Prostate gland (tissue), 2 donors: ENCODE results near the gene CHST3. TPM values are rescaled to one million over a fixed set of nuclear protein-coding genes. Genes with fewer than 3 reads are reported as not detected.

Experiments used
- DNase-seq: peaks from one replicate; pipeline ENCODE4 v3.0.0-alpha.2; 2019; ENCODE audit warnings: low spot score
- H3K27ac ChIP-seq, 2 donors: fragments of 200-600 bp; sonication (generic); 2 replicates each; pipeline ENCODE4 v1.5.1; 2017 to 2019
- H3K27me3 ChIP-seq: fragments of 200-600 bp; sonication (generic); replicated peaks from 2 replicates; pipeline ENCODE4 v1.5.1; 2019; ENCODE audit not compliant: insufficient read depth
- H3K36me3 ChIP-seq, 2 donors: fragments of 200-600 bp; sonication (generic); 1 replicate in 1 of 2; 2 replicates in 1 of 2; pipeline versions ENCODE4 v1.5.1 to v1.8.1; 2017 to 2019
- H3K4me1 ChIP-seq: fragments of 200-600 bp; sonication (generic); replicated peaks from 2 replicates; pipeline ENCODE4 v1.5.1; 2019
- H3K4me3 ChIP-seq, 2 donors: fragments of 200-600 bp; sonication (generic); 2 replicates each; pipeline ENCODE4 v1.5.1; 2017 to 2019
- H3K9me3 ChIP-seq: fragments of 200-600 bp; sonication (generic); 2 replicates; pipeline ENCODE4 v1.5.1; 2017
- POLR2A ChIP-seq: fragments of 450-650 bp; IDR thresholded peaks from one replicate; pipeline ENCODE4 v1.6.1; 2016; ENCODE audit warnings: antibody characterized with exemption, mild to moderate bottlenecking
- POLR2AphosphoS5 ChIP-seq: sonication (generic); formaldehyde crosslinking; IDR thresholded peaks from one replicate; pipeline ENCODE4 v1.6.1; 2017; ENCODE audit warnings: antibody characterized with exemption
- WGBS: methylation state at CpG from one replicate; pipeline ENCODE4 v1.1.5; 2018; 5-methylcytosine and 5-hydroxymethylcytosine counted together
- intact Hi-C: fragments of 100-400 bp; cut with DNase I; formaldehyde crosslinking; loops from one replicate; pipeline ENCODE4 v1.14.2; 2022
- total RNA-seq, 2 donors: library from RNA; depleted of rRNA; stranded (reverse); fragments of >200 nt; gene quantifications; one replicate each; pipeline ENCODE4 v1.1.0, GENCODE V29; 2016
- TF ChIP-seq, protein P1 (sequence below), 4 experiments: fragments of 200-600 bp in 2 of 4; fragments of 450-650 bp in 2 of 4; sonication (generic) in 2 of 4; IDR thresholded peaks; 1 replicate in 3 of 4; 2 replicates in 1 of 4; pipeline ENCODE4 v1.5.1; 2016 to 2019; ENCODE audit warnings: antibody characterized with exemption in 4 of 4, mild to moderate bottlenecking in 2 of 4, moderate library complexity in 2 of 4

CHST3 gene
- total RNA-seq, 2 donors from 2014 or later: 16.5 to 197 TPM

DNA sequence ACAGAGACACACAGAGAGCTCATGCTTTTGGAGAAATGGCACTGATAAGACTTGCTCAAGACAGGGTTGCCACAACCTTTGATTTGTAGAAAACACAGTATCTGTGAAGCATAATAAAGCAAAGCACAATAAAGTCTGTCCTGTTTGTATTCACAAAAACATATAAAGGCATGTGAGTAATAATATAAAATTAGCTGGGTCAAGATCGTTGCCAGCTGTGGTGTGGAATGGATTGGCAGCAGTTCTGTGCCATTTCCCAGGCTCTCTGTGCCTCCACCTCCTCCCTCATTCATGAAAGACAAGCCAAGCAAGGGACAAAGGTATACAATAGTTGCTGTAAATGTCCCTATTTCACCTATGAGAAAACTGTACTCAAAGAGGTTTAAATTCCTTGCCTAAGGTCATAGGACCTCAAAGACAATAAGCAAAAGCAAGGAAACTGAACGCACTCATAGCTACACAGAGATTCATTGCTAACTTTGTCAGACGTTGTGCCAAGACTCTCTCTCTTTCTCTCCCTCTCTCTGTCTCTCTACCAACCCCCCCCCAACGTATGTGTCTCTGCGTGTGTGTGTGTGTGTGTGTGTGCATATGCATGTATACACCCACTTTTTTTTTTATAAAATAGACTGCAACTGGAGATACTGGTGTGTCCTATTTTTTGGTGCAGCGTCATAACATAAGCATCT, 31.8 kb downstream of the CHST3 start:
- Histone ChIP-seq H3K4me3 (no peak overlapping the region), H3K36me3 (no peaks in the 10 kb centered on the region), H3K4me1 (peaks cover 2% of the 10 kb centered on the region), H3K27ac (no peak overlapping the region), H3K27me3 (no peaks in the 10 kb centered on the region), H3K9me3 (no peaks in the 10 kb centered on the region)
- no peak for DNase-seq
- TF ChIP-seq POLR2AphosphoS5 (no peak), POLR2A (no peak)
- TF ChIP-seq, protein P1, sequence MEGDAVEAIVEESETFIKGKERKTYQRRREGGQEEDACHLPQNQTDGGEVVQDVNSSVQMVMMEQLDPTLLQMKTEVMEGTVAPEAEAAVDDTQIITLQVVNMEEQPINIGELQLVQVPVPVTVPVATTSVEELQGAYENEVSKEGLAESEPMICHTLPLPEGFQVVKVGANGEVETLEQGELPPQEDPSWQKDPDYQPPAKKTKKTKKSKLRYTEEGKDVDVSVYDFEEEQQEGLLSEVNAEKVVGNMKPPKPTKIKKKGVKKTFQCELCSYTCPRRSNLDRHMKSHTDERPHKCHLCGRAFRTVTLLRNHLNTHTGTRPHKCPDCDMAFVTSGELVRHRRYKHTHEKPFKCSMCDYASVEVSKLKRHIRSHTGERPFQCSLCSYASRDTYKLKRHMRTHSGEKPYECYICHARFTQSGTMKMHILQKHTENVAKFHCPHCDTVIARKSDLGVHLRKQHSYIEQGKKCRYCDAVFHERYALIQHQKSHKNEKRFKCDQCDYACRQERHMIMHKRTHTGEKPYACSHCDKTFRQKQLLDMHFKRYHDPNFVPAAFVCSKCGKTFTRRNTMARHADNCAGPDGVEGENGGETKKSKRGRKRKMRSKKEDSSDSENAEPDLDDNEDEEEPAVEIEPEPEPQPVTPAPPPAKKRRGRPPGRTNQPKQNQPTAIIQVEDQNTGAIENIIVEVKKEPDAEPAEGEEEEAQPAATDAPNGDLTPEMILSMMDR (IDR thresholded peaks at IDR 0.05): no peak
- 28% methylated on average over 6 of the region's 6 CpGs for WGBS
- intact Hi-C loops: no loop called here

DNA sequence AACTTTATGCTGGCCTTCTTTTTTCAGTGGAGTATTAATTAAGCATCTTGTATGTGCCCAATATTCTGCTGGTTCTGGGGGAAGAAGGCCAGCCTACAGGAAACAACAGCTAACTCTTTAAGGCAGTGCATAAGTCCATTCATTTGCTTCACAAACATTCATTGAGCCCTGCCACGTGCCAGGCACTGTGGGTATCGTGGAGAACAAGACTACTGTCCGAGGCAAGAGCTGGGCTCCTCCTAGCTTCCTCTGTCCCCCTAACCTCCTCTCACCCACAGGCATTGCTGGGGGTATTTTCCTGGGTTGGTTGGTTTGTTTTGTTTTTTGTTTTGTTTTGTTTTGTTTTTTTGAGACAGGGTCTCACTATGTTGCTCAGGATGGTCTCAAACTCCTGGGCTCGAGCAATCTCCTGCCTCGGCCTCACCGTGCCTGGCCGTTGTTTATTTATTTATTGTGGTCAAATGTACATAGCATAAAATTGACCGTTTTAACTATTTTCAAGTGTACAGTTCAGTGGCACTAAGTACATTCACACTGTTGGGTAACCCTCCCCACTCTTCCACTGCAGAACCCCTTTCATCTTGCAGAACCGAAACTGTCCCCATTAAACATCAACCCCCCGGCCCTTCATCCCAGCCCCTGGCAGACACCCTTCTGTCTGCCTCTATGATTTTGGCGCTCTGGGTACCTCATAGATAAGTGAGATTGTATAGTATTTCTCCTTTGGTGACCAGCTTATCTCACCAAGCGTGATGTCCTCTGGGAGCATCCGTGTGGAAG, 32.6 kb downstream of the CHST3 start:
- 81% methylated on average over 13 of the region's 13 CpGs for WGBS
- intact Hi-C loops: no loop called here
- H3K27me3 ChIP-seq: no peaks in the 10 kb centered on the region
- H3K4me1 ChIP-seq: peaks cover 2% of the 10 kb centered on the region
- H3K36me3 ChIP-seq: no peaks in the 10 kb centered on the region
- no peak for DNase-seq
- no peaks in the 10 kb centered on the region for H3K9me3 ChIP-seq
- no peak for TF ChIP-seq POLR2A
- TF ChIP-seq, protein P1 (IDR thresholded peaks at IDR 0.05): no peak
- TF ChIP-seq POLR2AphosphoS5: no peak
- no peak overlapping the region for H3K27ac ChIP-seq
- no peak overlapping the region for H3K4me3 ChIP-seq

DNA sequence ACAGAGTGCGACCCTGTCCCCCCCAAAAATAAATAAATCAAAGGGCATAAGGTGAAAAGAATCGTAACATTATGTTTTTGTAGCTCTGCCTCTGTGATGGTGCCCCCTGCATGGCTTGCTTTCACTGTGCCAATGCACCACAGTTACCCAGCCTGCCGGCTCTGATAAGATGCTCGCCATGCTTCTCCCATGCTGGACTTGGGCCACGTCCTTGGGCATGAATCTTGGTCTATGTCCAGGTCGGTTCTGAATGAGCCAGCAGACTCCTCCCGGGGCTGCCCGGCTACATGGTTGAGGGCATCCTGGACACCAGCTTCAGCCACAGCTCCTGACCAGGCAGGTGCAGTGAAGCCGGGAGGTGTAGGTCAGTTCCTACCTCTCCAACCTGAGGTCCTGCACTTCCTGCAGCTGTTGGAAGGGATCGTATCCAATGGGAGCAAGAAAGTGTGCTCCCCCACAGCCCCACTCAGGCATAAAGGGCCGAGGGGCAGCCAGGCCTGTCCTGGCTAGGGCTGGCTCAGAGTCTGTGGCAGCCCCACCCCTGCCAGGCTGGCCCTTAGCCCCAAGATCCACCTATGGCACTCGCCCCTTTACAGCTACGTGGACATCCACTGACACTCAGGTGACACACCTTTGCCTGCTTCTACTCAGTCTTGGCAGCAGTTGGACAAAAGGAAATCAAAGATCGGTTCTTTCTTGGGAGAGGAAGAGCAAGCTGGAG, 34.1 kb downstream of the CHST3 start:
- H3K27me3 ChIP-seq: no peaks in the 10 kb centered on the region
- H3K27ac ChIP-seq: peak overlapping the region; percentile 60
- WGBS: 36% methylated on average over 14 of the region's 14 CpGs
- H3K36me3 ChIP-seq: no peaks in the 10 kb centered on the region
- TF ChIP-seq POLR2AphosphoS5: no peak
- no peak for TF ChIP-seq POLR2A
- TF ChIP-seq, protein P1 (IDR thresholded peaks at IDR 0.05): no peak
- H3K4me3 ChIP-seq: no peak overlapping the region
- no peaks in the 10 kb centered on the region for H3K9me3 ChIP-seq
- intact Hi-C loops: no loop called here
- no peak for DNase-seq
- H3K4me1 ChIP-seq: peaks cover 2% of the 10 kb centered on the region

DNA sequence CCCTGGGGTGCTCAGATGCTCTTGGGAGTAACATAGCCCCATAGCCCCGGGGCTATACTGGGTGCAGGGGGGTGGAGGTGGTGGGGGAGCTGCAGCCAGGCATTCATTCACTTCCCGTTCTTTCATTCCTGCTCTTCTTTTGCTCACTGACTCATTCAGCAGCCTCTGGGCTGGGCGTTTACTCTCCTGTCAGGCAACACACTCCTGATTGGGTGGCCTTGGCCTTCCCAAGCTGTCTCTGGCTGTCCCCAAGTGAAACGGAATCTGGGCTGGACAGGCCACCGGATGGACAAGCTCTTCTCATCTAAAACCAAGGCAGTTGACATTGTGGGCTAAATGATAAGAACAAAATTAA, 34.6 kb downstream of the CHST3 start:
- TF ChIP-seq, protein P1 (IDR thresholded peaks at IDR 0.05): no peak
- TF ChIP-seq POLR2A (no peak), POLR2AphosphoS5 (no peak)

More for the DNA sequence above, 34.6 kb downstream of the CHST3 start:
- Histone ChIP-seq H3K27ac (peak overlapping the region; percentile 60), H3K4me1 (peaks cover 2% of the 10 kb centered on the region), H3K27me3 (no peaks in the 10 kb centered on the region), H3K36me3 (no peaks in the 10 kb centered on the region), H3K9me3 (no peaks in the 10 kb centered on the region), H3K4me3 (no peak overlapping the region)
- no peak for DNase-seq
- 19% methylated on average over 5 of the region's 5 CpGs for WGBS
- intact Hi-C loops: no loop called here
